Measurements from ENCODE around the gene PKD2.
"Not testable (repeated sequence)": the region's sequence is repeated elsewhere in the genome, so short reads cannot be mapped to it uniquely, and the experiment has no call there.

Gene PKD2

DNA sequence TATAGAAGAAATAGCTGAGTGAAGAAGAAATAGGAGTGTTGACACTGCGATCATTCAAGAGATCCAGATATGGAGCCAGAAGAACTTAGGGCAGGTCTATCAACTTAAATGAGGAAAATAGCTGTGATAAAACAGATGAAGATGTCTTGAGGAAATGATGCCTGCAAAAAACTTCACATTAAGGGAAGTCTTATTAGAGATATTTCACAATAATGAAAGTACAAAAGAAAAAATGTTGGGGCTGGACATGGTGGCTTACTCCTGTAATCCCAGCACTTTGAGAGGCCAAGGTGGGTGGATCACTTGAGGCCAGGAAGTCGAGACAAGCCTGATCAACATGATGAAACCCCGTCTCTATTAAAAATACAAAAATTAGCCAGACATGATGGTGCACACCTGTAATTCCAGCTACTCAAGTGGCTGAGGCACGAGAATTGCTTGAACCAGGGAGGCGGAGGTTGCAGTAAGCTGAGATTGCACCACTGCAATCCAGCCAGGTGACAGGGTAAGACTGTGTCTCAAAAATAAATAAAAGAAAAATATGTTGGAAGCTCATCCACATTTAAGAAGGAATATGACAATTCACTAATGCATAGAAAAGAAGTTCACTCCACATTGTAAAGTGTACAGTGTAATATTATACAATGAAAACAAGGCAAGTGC, 56.3 kb downstream of the PKD2 start:
- no peak for DNase-seq (ENCODE audit: low read depth in 2 of 2, low spot score in 1 of 2)

- DNase-seq (ENCODE audit: low read depth in 2 of 2, low spot score in 1 of 2) = no peak
Measured at GRCh38 chr4:88064410-88064809, 57.0 kb downstream of the PKD2 start.

DNA sequence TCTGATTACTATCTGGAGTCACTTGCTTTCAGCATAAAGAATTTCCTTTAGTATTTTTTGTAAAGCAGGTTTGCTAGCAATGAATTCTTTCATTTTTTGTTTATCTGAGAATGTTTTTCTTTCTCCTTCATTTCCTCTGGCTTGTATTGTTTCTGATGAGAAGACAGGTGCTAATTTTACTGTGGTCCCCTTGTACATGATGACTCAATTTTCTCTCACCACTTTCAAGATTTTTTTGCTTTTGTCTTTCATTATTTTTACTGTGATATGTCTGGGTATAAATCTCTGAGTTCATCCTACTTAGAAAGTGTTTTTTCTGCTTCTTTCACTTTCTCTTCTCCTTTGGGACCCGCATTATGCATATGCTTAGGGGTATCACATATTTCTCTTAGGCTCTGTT, 62.6 kb downstream of the PKD2 start:
- no peak for DNase-seq (ENCODE audit: low read depth in 2 of 2, low spot score in 1 of 2)

DNA sequence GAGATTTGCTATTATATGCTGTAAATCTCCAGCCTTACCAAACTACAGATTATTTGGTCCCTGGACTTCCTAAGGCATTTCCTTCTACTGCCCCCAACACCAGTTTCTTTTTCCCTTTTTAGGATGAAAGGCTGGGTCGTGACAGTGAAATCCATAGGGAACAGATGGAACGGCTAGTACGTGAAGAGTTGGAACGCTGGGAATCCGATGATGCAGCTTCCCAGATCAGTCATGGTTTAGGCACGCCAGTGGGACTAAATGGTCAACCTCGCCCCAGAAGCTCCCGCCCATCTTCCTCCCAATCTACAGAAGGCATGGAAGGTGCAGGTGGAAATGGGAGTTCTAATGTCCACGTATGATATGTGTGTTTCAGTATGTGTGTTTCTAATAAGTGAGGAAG, 67.9 kb downstream of the PKD2 start:
- DNase-seq (ENCODE audit: low read depth in 2 of 2, low spot score in 1 of 2) = no peak

- no peak for DNase-seq (ENCODE audit: low read depth in 2 of 2, low spot score in 1 of 2)
Measured at GRCh38 chr4:88077911-88078524, 70.6 kb downstream of the PKD2 start.

- DNase-seq (ENCODE audit: low read depth in 2 of 2, low spot score in 1 of 2) = no peak
Measured at GRCh38 chr4:88078579-88078978, 71.1 kb downstream of the PKD2 start.

DNA sequence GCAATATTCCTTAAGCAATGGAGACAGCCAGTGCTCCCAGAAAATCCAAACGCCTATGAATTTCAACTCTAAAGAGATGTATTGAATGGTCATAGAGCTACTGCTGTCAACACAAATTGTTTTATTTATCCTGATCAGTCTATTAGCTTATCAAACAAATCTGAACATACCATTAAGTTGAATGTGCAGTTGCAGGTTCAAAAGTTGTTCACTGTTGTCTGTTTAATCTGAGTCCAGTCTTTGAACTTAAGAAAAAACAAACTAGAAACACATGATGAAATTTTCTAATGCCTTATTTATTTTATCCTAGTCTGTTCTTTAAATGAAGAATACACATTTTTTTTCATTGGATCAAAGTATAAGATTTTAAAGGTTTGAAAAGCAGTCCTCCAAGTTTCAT, 73.2 kb downstream of the PKD2 start:
- no peak for DNase-seq (ENCODE audit: low read depth in 2 of 2, low spot score in 1 of 2)

GRCh38 chr4:88087004-88087403, 79.6 kb downstream of the PKD2 start:
- no peak for DNase-seq (ENCODE audit: low read depth in 2 of 2, low spot score in 1 of 2)

DNA sequence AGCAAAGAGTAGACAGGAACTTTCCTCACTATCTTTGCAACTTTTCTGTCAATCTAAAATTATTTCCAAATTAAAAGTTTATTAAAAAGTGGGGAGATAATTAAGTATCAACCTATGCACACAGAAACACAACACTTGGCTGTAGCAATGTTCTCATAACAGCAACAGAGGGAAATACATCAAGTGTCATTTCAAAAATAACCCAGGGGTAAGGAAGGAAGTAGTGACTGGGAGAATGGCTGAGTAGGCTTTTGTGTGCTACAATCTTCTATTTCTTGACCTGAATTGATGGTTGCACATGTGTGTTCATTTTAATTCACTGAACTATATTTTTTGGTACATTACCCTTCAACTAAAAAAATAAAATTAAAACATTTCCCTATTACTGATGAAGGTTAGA, 83.5 kb downstream of the PKD2 start:
- no peak for DNase-seq (ENCODE audit: low read depth in 2 of 2, low spot score in 1 of 2)

DNA sequence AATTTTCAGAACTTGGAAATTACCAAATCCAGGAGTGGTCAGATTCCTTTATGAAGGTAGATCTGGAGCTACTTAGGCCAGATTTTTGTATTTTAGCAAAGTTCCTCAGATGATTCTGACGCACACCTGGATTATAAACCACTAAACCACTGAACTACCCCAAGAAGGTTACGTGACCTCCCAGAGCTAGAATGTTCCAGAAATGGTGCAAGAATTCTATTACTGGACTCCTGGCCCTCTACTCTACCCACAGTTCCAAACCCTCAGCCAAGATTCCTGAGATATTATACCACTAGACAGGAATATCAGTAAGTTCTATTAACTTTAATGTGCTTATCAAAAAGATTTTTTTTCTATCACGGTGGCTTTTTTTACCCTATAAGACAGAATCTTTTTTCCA, 83.9 kb downstream of the PKD2 start:
- DNase-seq (ENCODE audit: low read depth in 2 of 2, low spot score in 1 of 2) = no peak

DNA sequence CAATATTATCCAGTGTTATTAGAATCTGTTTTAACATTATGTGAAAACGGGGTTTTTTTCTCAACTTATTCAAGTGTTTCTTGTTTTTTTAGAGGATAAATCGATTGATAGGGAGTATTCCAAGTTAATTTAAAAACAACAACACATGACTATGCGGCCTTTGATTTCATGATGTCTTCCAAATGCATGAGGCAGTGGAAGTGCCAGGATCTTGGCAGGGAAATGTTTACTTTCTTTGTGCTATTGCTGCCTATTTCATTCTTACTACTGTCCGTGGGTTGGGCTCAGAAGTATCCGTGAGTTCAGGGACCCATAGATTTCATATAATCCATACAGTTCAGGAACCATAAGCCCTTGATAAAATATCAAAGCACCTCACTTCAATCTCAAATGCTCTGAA, 86.4 kb downstream of the PKD2 start:
- DNase-seq (ENCODE audit: low read depth in 2 of 2, low spot score in 1 of 2) = no peak

GRCh38 chr4:88097301-88097700, 89.9 kb downstream of the PKD2 start:
- no peak for DNase-seq (ENCODE audit: low read depth in 2 of 2, low spot score in 1 of 2)

GRCh38 chr4:88097781-88098180, 90.3 kb downstream of the PKD2 start:
- no peak for DNase-seq (ENCODE audit: low read depth in 2 of 2, low spot score in 1 of 2)

DNA sequence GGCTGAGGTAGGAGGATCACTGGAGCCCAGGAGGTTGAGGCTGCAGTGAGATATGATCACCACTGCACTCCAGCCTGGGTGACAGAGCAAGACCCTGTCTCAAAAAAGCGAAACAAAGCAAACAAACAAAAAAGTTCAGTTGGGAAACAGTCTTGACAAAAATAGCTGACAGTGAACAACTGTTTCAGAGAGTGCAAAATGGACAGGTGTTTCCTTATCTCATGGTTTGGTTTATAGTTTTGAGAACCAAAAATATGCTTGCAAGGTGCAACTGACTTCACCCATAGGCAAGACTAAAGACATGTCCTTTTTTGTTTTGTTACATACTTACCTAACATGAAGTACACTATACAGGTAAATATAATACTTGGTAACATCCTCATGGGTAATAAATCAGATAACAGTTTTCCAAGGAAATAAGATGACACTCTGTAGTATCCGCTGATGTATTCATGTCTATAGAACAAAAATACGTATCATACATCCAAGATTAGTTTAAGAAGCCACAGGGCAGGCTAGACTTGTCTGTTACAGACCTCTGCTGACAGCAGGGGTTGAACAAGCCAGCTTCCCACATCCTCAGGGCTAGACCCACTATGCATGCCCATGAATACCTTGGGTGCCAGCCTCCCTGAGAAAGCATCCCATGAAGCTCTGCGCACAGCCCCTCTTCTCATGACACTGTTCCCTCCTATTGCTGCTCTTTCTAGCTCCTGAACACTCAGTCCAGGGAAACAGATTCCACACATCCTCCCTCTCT, 91.7 kb downstream of the PKD2 start:
- DNase-seq (ENCODE audit: low read depth in 2 of 2, low spot score in 1 of 2) = no peak

GRCh38 chr4:88101165-88101564, 93.7 kb downstream of the PKD2 start:
- no peak for DNase-seq (ENCODE audit: low read depth in 2 of 2, low spot score in 1 of 2)

DNA sequence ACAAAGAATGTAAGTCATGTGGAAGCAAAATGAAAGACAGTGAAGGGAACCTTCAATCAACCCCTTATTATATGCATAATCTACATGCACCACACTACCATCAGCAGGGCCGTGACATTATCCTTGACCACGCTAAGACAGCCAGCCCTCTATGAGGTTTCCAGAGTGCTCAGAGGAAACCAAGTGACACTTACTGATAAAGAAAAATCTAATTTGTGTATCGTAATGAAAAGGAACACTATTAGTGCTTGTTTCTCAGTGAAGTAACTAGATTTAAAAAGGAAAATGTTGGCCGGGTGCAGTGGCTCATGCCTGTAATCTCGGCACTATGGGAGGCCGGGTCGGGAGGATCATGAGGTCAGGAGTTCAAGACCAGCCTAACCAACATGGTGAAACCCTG, 94.6 kb downstream of the PKD2 start:
- DNase-seq (ENCODE audit: low read depth in 2 of 2, low spot score in 1 of 2) = no peak

GRCh38 chr4:88104902-88105610, 97.6 kb downstream of the PKD2 start:
- no peak for DNase-seq (ENCODE audit: low read depth in 2 of 2, low spot score in 1 of 2)

GRCh38 chr4:88106205-88106604, 98.8 kb downstream of the PKD2 start:
- DNase-seq (ENCODE audit: low read depth in 2 of 2, low spot score in 1 of 2) = no peak

DNA sequence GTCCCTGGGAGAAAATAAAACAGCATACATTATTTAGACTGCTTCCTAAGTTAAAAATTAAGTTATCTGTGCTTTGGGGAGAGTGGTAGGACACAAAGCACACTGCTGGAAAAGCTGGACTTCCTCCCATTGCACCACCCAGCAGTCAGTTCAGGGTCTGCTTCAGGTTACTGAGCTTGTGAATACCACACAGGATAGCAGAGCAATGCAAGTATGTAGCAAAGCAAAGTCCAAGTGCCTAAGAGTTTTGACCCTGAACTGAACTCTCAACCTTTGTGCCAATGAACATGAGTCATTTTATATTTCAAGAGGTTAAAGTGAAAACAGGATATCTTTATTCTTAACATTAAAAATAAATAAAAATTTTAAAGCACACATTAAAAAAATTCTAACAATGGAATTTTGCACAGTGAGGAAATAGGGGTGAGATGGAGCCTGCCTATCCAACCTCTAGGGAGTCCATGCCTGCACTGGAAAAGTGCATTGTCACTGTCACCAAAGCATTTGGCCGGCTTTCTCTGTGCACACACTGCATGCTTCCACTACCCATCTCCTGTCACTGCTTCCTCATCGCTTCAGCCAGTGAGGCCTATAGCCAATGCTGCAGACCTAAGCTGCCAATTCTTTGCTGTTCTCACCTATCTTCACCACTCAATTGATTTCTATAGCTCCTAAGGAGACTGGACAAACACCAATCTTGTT, 100.1 kb downstream of the PKD2 start:
- DNase-seq (ENCODE audit: low read depth in 2 of 2, low spot score in 1 of 2) = no peak

DNA sequence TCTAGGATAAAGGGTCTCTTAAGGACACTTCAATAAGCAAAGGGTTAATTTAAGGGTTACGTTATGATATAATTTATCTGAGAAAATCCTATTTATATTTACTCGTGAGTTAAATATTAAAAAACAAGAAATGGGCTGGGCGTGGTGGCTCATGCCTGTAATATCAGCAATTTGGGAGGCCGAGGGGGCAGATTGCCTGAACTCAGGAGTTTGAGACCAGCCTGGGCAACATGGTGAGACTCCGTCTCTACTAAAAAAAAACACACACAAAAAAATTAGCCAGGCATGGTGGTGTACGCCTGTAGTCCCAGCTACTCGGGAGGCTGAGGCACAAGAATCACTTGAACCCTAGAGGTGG, 100.7 kb downstream of the PKD2 start:
- DNase-seq (ENCODE audit: low read depth in 2 of 2, low spot score in 1 of 2) = not testable (repeated sequence)

DNA sequence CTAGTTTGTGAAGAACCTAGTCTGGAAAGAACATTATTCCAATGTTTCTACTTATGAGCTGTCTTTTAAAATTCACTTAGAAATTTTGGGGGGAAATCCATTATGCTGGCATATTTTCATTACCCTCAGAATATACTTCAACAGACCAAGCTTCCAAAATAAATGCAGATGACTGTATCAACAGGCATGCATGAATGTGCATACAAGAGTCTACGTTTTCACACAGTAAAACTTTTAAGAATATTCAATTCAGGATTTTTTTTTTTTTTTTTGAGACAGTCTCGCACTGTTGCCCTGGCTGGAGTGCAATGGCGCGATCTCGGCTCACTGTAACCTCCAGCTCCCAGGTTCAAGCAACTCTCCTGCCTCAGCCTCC, 101.3 kb downstream of the PKD2 start:
- no peak for DNase-seq (ENCODE audit: low read depth in 2 of 2, low spot score in 1 of 2)

Measured in stimulated activated CD8-positive, alpha-beta memory T cell treated with anti-CD3 and anti-CD28 coated beads, Interleukin-4, amount 100 ng/mL, for 1 hour (primary cell).